ENCODE data around the gene FTO.

FTO gene

GRCh38 chr16:53848950-53849349 is 145.0 kb downstream of the FTO start:
- in situ Hi-C loops (cut with HindIII; ENCODE audit: low pct_unique_long_range_greater_than_20kb, low sequenced_read_pairs), result no loop called here
- no peak for TF ChIP-seq JUND (IDR thresholded peaks at IDR 0.05; ENCODE audit: low read depth)
- no peak for DNase-seq (ENCODE audit: low read depth in 1 of 2, low spot score in 1 of 2)

GRCh38 chr16:53849585-53849984 is 145.6 kb downstream of the FTO start:
- TF ChIP-seq JUND (IDR thresholded peaks at IDR 0.05; ENCODE audit: low read depth), result no peak
- in situ Hi-C loops (cut with HindIII; ENCODE audit: low pct_unique_long_range_greater_than_20kb, low sequenced_read_pairs), result no loop called here
- DNase-seq (ENCODE audit: low read depth in 1 of 2, low spot score in 1 of 2), result no peak

- no peak for TF ChIP-seq JUND (IDR thresholded peaks at IDR 0.05; ENCODE audit: low read depth)
- DNase-seq (ENCODE audit: low read depth in 1 of 2, low spot score in 1 of 2), result no peak
- in situ Hi-C loops (cut with HindIII; ENCODE audit: low pct_unique_long_range_greater_than_20kb, low sequenced_read_pairs), result no loop called here
Measured at GRCh38 chr16:53849994-53850393, 146.0 kb downstream of the FTO start.

GRCh38 chr16:53852678-53853077 is 148.7 kb downstream of the FTO start:
- in situ Hi-C loops (cut with HindIII; ENCODE audit: low pct_unique_long_range_greater_than_20kb, low sequenced_read_pairs), result no loop called here
- TF ChIP-seq JUND (IDR thresholded peaks at IDR 0.05; ENCODE audit: low read depth), result no peak
- no peak for DNase-seq (ENCODE audit: low read depth in 1 of 2, low spot score in 1 of 2)

- no peak for DNase-seq (ENCODE audit: low read depth in 1 of 2, low spot score in 1 of 2)
- TF ChIP-seq JUND (IDR thresholded peaks at IDR 0.05; ENCODE audit: low read depth), result no peak
- in situ Hi-C loops (cut with HindIII; ENCODE audit: low pct_unique_long_range_greater_than_20kb, low sequenced_read_pairs), result no loop called here
Measured at GRCh38 chr16:53855056-53855455, 151.1 kb downstream of the FTO start.

- TF ChIP-seq JUND (IDR thresholded peaks at IDR 0.05; ENCODE audit: low read depth), result no peak
- no peak for DNase-seq (ENCODE audit: low read depth in 1 of 2, low spot score in 1 of 2)
- in situ Hi-C loops (cut with HindIII; ENCODE audit: low pct_unique_long_range_greater_than_20kb, low sequenced_read_pairs), result no loop called here
Measured at GRCh38 chr16:53855511-53855910, 151.6 kb downstream of the FTO start.

GRCh38 chr16:53859995-53860540 is 156.1 kb downstream of the FTO start:
- DNase-seq (ENCODE audit: low read depth in 1 of 2, low spot score in 1 of 2), result no peak
- no peak for TF ChIP-seq JUND (IDR thresholded peaks at IDR 0.05; ENCODE audit: low read depth)
- in situ Hi-C loops (cut with HindIII; ENCODE audit: low pct_unique_long_range_greater_than_20kb, low sequenced_read_pairs), result no loop called here

- no peak for DNase-seq (ENCODE audit: low read depth in 1 of 2, low spot score in 1 of 2)
- TF ChIP-seq JUND (IDR thresholded peaks at IDR 0.05; ENCODE audit: low read depth), result no peak
- in situ Hi-C loops (cut with HindIII; ENCODE audit: low pct_unique_long_range_greater_than_20kb, low sequenced_read_pairs), result no loop called here
Measured at GRCh38 chr16:53863861-53864260, 159.9 kb downstream of the FTO start.

- TF ChIP-seq JUND (IDR thresholded peaks at IDR 0.05; ENCODE audit: low read depth), result no peak
- in situ Hi-C loops (cut with HindIII; ENCODE audit: low pct_unique_long_range_greater_than_20kb, low sequenced_read_pairs), result no loop called here
Measured at GRCh38 chr16:53864819-53865493, 161.0 kb downstream of the FTO start.

GRCh38 chr16:53865494-53865863 is 161.5 kb downstream of the FTO start:
- DNase-seq (ENCODE audit: low read depth in 1 of 2, low spot score in 1 of 2), result no peak
- no peak for TF ChIP-seq JUND (IDR thresholded peaks at IDR 0.05; ENCODE audit: low read depth)
- in situ Hi-C loops (cut with HindIII; ENCODE audit: low pct_unique_long_range_greater_than_20kb, low sequenced_read_pairs), result no loop called here

More at GRCh38 chr16:53864819-53865493, 161.0 kb downstream of the FTO start:
- DNase-seq (ENCODE audit: low read depth in 1 of 2, low spot score in 1 of 2), result no peak

- TF ChIP-seq JUND (IDR thresholded peaks at IDR 0.05; ENCODE audit: low read depth), result no peak
- DNase-seq (ENCODE audit: low read depth in 1 of 2, low spot score in 1 of 2), result no peak
- in situ Hi-C loops (cut with HindIII; ENCODE audit: low pct_unique_long_range_greater_than_20kb, low sequenced_read_pairs), result no loop called here
Measured at GRCh38 chr16:53866520-53866919, 162.6 kb downstream of the FTO start.

GRCh38 chr16:53870831-53871230 is 166.9 kb downstream of the FTO start:
- TF ChIP-seq JUND (IDR thresholded peaks at IDR 0.05; ENCODE audit: low read depth), result no peak
- no peak for DNase-seq (ENCODE audit: low read depth in 1 of 2, low spot score in 1 of 2)
- in situ Hi-C loops (cut with HindIII; ENCODE audit: low pct_unique_long_range_greater_than_20kb, low sequenced_read_pairs), result no loop called here

- TF ChIP-seq JUND (IDR thresholded peaks at IDR 0.05; ENCODE audit: low read depth), result no peak
- no peak for DNase-seq (ENCODE audit: low read depth in 1 of 2, low spot score in 1 of 2)
- in situ Hi-C loops (cut with HindIII; ENCODE audit: low pct_unique_long_range_greater_than_20kb, low sequenced_read_pairs), result no loop called here
Measured at GRCh38 chr16:53872248-53873221, 168.6 kb downstream of the FTO start.

All from T47D (cell line).